Adrenal gland (tissue), 12 donors: ENCODE data around the gene SCN1B. TPM values are rescaled to one million over a fixed set of nuclear protein-coding genes. Genes with fewer than 3 reads are reported as not detected.
"Not testable (repeated sequence)": the region's sequence is repeated elsewhere in the genome, so short reads cannot be mapped to it uniquely, and the experiment has no call there.

Source experiments
- DNase-seq, 7 donors: peaks; one replicate each; pipeline ENCODE4 v3.0.0-alpha.2; 2019 to 2020
- H3K27ac ChIP-seq, 5 donors: fragments of 200-600 bp; sonication (generic) in 4 of 5; 1 replicate in 3 of 5; 2 replicates in 2 of 5; pipeline versions ENCODE4 v1.5.1 to v1.8.0; 2016 to 2020; ENCODE audit warnings: mild to moderate bottlenecking in 1 of 5
- H3K27me3 ChIP-seq: fragments of 200-600 bp; 2 replicates; pipeline ENCODE4 v1.8.0; 2021
- H3K36me3 ChIP-seq, 2 donors: fragments of 200-600 bp; replicated peaks in 1 of 2; 1 replicate in 1 of 2; 2 replicates in 1 of 2; pipeline versions ENCODE4 v1.5.1 to v1.8.0; 2018 to 2022
- H3K4me1 ChIP-seq, 2 donors: fragments of 200-600 bp; replicated peaks in 1 of 2; 1 replicate in 1 of 2; 2 replicates in 1 of 2; pipeline versions ENCODE4 v1.5.1 to v1.8.0; 2018 to 2021
- H3K4me3 ChIP-seq, 4 donors: fragments of 200-600 bp; sonication (generic) in 3 of 4; one replicate each; pipeline ENCODE4 v1.5.1; 2016 to 2018
- H3K9me3 ChIP-seq, 3 donors: fragments of 200-600 bp; sonication (generic) in 1 of 3; replicated peaks in 1 of 3; 1 replicate in 2 of 3; 2 replicates in 1 of 3; pipeline versions ENCODE4 v1.5.1 to v1.8.0; 2016 to 2021
- CTCF ChIP-seq, 6 experiments: fragments of 450-650 bp in 4 of 6; fragments of 200-600 bp in 2 of 6; sonication (generic) in 1 of 6; IDR thresholded peaks; 1 replicate in 5 of 6; 2 replicates in 1 of 6; pipeline versions ENCODE4 v1.5.1 to v1.8.0; 2016 to 2021; ENCODE audit warnings: antibody characterized with exemption in 6 of 6, mild to moderate bottlenecking in 2 of 6, moderate library complexity in 1 of 6
- POLR2A ChIP-seq, 2 donors: fragments of 450-650 bp; IDR thresholded peaks; one replicate each; pipeline ENCODE4 v1.6.1; 2017; ENCODE audit warnings: antibody characterized with exemption in 2 of 2, mild to moderate bottlenecking in 2 of 2, moderate library complexity in 1 of 2
- WGBS, 4 donors: extraction: QIAGEN DNeasy Blood & Tissue Kit in 2 of 4; methylation state at CpG; one replicate each; pipeline versions ENCODE4 v1.1.5 to v1.1.7; 2013 to 2017; 5-methylcytosine and 5-hydroxymethylcytosine counted together
- intact Hi-C, 2 donors: fragments of 100-400 bp; cut with DNase I; formaldehyde crosslinking; loops; one replicate each; pipeline versions ENCODE4 v1.14.1 to v1.15.0; 2022 to 2023
- polyA plus RNA-seq, 3 donors: library from polyadenylated mRNA; stranded (reverse); fragments of 200-250 nt in 2 of 3; fragments of 350-450 nt in 1 of 3; fragmentation: Illumina TruSeq in 1 of 3; extraction: RNeasy Lipid Tissue Mini Kit (QIAGEN cat#74804) in 1 of 3; gene quantifications; one replicate each; pipeline ENCODE4 v1.2.3, GENCODE V29; 2013 to 2014
- total RNA-seq, 9 donors: library from RNA; depleted of rRNA in 4 of 9; stranded (reverse); fragments of >200 nt in 4 of 9; fragments of 120-200 nt in 1 of 9; fragmentation: NEBNext Ultra II Directional in 1 of 9; extraction: Animal tissue kit (Norgen Biotek cat#: 25700) in 1 of 9; gene quantifications; one replicate each; pipeline versions ENCODE4 v1.1.0 to v1.2.4, GENCODE V29; 2013 to 2023
- donor health status: healthy with polysubstance abuse.
- donor health status: Bipolar disorder and iron deficiency.
- donor health status: DM: yes; HTN: yes; CAD: no.
- donor health status: DM: no; HTN: no; CAD: no.
- donor health status: DM: no; HTN: no; CAD: no.
- donor health status: DM: yes; HTN: yes; CAD: no.

SCN1B gene
- total and polyA plus RNA-seq, 12 donors: 0.83 to 34.5 (median 13.8) TPM

- H3K9me3 ChIP-seq: no peaks in the 10 kb centered on the region
- H3K4me1 ChIP-seq: peaks cover 7 to 29% of the 10 kb centered on the region in 2 donors
- H3K4me3 ChIP-seq: no peak overlapping the region
- H3K36me3 ChIP-seq: no peaks in the 10 kb centered on the region
- H3K27me3 ChIP-seq: no peaks in the 10 kb centered on the region
- no peak overlapping the region for H3K27ac ChIP-seq
- no peak for DNase-seq
- intact Hi-C loops: no loop called here
- TF ChIP-seq POLR2A (IDR thresholded peaks at IDR 0.05) (no peak), CTCF (IDR thresholded peaks at IDR 0.05) (no peak)
- 92 to 94% (median 93%) methylated on average over 7 to 8 of the region's 8 CpGs for WGBS, 4 donors
Observed at GRCh38 chr19:34995551-34995950, 34.7 kb upstream of the SCN1B start.

- no peak for DNase-seq
Observed at GRCh38 chr19:34997071-34997617, 33.1 kb upstream of the SCN1B start.

GRCh38 chr19:34998224-34998623 lies 32.0 kb upstream of the SCN1B start:
- intact Hi-C loops, DNase-seq, H3K36me3 ChIP-seq, H3K9me3 ChIP-seq, H3K27me3 ChIP-seq, H3K4me3 ChIP-seq: not testable (repeated sequence)
- WGBS, 4 donors: 92 to 95% (median 94%) methylated on average over 7 of the region's 7 CpGs
- Histone ChIP-seq H3K4me1 (peaks cover 15 to 35% of the 10 kb centered on the region in 2 donors), H3K27ac (peak overlapping the region in 1 of 5 donors; percentile 38)

More at GRCh38 chr19:34997071-34997617, 33.1 kb upstream of the SCN1B start:
- Histone ChIP-seq H3K9me3 (no peaks in the 10 kb centered on the region), H3K27me3 (no peaks in the 10 kb centered on the region), H3K27ac (peak overlapping the region in 4 of 5 donors; percentile 2 to 70 (median 26)), H3K4me1 (peaks cover 15 to 29% of the 10 kb centered on the region in 2 donors), H3K4me3 (no peak overlapping the region), H3K36me3 (no peaks in the 10 kb centered on the region)
- intact Hi-C loops: no loop called here
- no peak for TF ChIP-seq POLR2A (IDR thresholded peaks at IDR 0.05)
- no peak for TF ChIP-seq CTCF (IDR thresholded peaks at IDR 0.05)
- WGBS, 4 donors: 49 to 61% (median 52%) methylated on average over 8 of the region's 8 CpGs

- Histone ChIP-seq H3K4me1 (peaks cover 20 to 42% of the 10 kb centered on the region in 2 donors), H3K27ac (peak overlapping the region; percentile 88 to 99 (median 94)), H3K9me3 (no peaks in the 10 kb centered on the region), H3K4me3 (peak overlapping the region in 1 of 4 donors; percentile 97), H3K27me3 (no peaks in the 10 kb centered on the region), H3K36me3 (no peaks in the 10 kb centered on the region)
- TF ChIP-seq CTCF (IDR thresholded peaks at IDR 0.05) (no peak), POLR2A (IDR thresholded peaks at IDR 0.05) (no peak)
- intact Hi-C loops: no loop called here
- 59 to 67% (median 63%) methylated on average over 12 to 13 of the region's 13 CpGs for WGBS, 4 donors
- DNase-seq: peak in 1 of 7 donors; percentile 25
Observed at GRCh38 chr19:34998777-34999497, 31.3 kb upstream of the SCN1B start.
